Measurements from ENCODE around the gene HMGCR.

DNA sequence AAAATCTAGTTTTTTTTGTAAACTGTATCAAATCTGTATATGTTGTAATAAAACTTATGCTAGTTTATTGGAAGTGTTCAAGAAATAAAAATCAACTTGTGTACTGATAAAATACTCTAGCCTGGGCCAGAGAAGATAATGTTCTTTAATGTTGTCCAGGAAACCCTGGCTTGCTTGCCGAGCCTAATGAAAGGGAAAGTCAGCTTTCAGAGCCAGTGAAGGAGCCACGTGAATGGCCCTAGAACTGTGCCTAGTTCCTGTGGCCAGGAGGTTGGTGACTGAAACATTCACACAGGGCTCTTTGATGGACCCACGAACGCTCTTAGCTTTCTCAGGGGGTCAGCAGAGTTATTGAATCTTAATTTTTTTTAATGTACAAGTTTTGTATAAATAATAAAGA lies 24.3 kb downstream of the HMGCR start:
- TF ChIP-seq, protein P1, sequence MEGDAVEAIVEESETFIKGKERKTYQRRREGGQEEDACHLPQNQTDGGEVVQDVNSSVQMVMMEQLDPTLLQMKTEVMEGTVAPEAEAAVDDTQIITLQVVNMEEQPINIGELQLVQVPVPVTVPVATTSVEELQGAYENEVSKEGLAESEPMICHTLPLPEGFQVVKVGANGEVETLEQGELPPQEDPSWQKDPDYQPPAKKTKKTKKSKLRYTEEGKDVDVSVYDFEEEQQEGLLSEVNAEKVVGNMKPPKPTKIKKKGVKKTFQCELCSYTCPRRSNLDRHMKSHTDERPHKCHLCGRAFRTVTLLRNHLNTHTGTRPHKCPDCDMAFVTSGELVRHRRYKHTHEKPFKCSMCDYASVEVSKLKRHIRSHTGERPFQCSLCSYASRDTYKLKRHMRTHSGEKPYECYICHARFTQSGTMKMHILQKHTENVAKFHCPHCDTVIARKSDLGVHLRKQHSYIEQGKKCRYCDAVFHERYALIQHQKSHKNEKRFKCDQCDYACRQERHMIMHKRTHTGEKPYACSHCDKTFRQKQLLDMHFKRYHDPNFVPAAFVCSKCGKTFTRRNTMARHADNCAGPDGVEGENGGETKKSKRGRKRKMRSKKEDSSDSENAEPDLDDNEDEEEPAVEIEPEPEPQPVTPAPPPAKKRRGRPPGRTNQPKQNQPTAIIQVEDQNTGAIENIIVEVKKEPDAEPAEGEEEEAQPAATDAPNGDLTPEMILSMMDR (IDR thresholded peaks at IDR 0.05), result no peak
- TF ChIP-seq POLR2A (IDR thresholded peaks at IDR 0.05), result no peak

Data from testis (tissue), 2 donors.